HG03442 (cell line): Measurements from ENCODE around the gene CYFIP2.

ENCODE experiments used
- ATAC-seq: cut with Tn5 transposase; IDR thresholded peaks from one replicate; pipeline ENCODE4 v1.9.1; 2021; ENCODE audit warnings: mild to moderate bottlenecking, moderate library complexity; ENCODE audit not compliant: unreplicated experiment

The CYFIP2 gene

GRCh38 chr5:157352756-157353340 lies 86.9 kb downstream of the CYFIP2 start:
- no peak for ATAC-seq

GRCh38 chr5:157354800-157355199 lies 88.9 kb downstream of the CYFIP2 start:
- no peak for ATAC-seq

GRCh38 chr5:157356576-157356975 lies 90.7 kb downstream of the CYFIP2 start:
- no peak for ATAC-seq

GRCh38 chr5:157357823-157358222 lies 91.9 kb downstream of the CYFIP2 start:
- ATAC-seq = no peak

- ATAC-seq = no peak
Measured at GRCh38 chr5:157358871-157359270, 92.9 kb downstream of the CYFIP2 start.

- no peak for ATAC-seq
Measured at GRCh38 chr5:157359356-157360055, 93.6 kb downstream of the CYFIP2 start.

GRCh38 chr5:157362012-157362411 lies 96.1 kb downstream of the CYFIP2 start:
- ATAC-seq = no peak

- ATAC-seq = no peak
Measured at GRCh38 chr5:157362502-157362901, 96.6 kb downstream of the CYFIP2 start.

- ATAC-seq = no peak
Measured at GRCh38 chr5:157362982-157363381, 97.1 kb downstream of the CYFIP2 start.

GRCh38 chr5:157365732-157366131 lies 99.8 kb downstream of the CYFIP2 start:
- ATAC-seq = no peak

- ATAC-seq = no peak
Measured at GRCh38 chr5:157366741-157367674, 101.1 kb downstream of the CYFIP2 start.

GRCh38 chr5:157369507-157369906 lies 103.6 kb downstream of the CYFIP2 start:
- ATAC-seq = no peak

GRCh38 chr5:157370967-157371366 lies 105.0 kb downstream of the CYFIP2 start:
- ATAC-seq = no peak

GRCh38 chr5:157371655-157372471 lies 105.9 kb downstream of the CYFIP2 start:
- ATAC-seq = no peak

GRCh38 chr5:157372472-157372822 lies 106.5 kb downstream of the CYFIP2 start:
- no peak for ATAC-seq

GRCh38 chr5:157378509-157378908 lies 112.6 kb downstream of the CYFIP2 start:
- no peak for ATAC-seq

GRCh38 chr5:157379983-157380382 lies 114.1 kb downstream of the CYFIP2 start:
- ATAC-seq = no peak

GRCh38 chr5:157381746-157382145 lies 115.8 kb downstream of the CYFIP2 start:
- no peak for ATAC-seq

GRCh38 chr5:157382996-157383800 lies 117.3 kb downstream of the CYFIP2 start:
- ATAC-seq = no peak
